A204.1 (cell line): ENCODE results near the gene PRDM16.
"Not testable (repeated sequence)": the region's sequence is repeated elsewhere in the genome, so short reads cannot be mapped to it uniquely, and the experiment has no call there.

Source experiments
- FAIRE-seq: peaks from 2 replicates; lab custom pipeline; 2012; peaks lifted over from hg19 to GRCh38; lab: Jason Lieb, UNC

The PRDM16 gene

GRCh38 chr1:3082571-3083516 lies 13.8 kb downstream of the PRDM16 start:
- FAIRE-seq = no peak

- no peak for FAIRE-seq
Observed at GRCh38 chr1:3084154-3084553, 15.2 kb downstream of the PRDM16 start.

DNA sequence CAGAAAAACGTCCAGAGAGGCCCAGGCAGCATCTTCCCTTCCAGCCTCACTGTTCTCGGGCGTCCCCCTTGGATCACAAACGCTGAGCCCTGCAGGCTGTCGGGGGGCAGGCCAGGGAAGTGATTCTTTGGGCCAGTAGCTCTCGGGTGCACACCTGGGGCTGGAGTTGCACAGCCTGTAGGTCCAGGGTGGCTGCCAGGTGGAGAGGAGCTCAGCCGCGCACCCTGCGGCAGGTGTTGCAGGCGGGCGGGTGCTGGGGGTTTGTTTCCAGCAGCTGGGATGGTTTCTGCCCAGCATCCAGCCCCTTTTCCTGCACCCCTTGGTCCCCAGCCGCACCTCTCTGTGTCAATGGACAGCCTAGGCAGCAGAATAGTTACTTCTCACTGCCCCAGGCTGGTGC lies 15.7 kb downstream of the PRDM16 start:
- no peak for FAIRE-seq

- no peak for FAIRE-seq
Observed at GRCh38 chr1:3085721-3086120, 16.7 kb downstream of the PRDM16 start.

DNA sequence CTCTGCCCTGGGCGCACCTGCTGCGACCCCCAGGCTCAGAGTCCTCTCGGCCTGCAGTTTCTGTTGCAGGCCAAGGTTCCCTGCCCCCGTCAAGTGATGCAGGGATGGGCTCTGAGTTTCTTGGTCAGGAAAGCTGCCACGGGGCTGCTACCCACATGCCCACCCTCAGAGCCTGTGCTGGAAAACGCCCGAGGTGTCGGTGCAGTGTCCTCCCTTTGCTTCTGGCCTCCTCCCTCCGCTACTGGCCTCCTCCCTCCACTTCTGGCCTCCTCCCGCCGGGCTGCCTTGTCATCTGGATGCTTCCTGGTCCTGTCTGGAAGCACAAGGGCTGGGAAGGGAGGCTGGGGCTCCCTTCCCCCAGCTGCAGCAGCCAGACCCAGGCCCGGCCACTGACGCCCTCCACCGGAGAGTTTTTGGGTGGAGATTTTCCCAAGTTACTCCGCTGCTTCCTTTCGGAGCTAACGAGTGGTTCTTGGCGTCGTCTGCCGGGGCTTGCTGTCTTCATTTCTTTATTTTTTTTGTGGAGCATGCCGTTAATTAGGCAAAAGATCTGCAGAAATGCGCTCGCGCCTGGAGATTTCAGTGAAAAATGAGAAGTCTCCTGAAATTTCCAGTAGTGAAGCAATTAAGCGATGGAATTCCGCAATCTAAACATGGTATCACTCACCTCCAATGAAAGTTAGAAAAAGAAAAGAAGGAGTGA lies 17.4 kb downstream of the PRDM16 start:
- FAIRE-seq = no peak

DNA sequence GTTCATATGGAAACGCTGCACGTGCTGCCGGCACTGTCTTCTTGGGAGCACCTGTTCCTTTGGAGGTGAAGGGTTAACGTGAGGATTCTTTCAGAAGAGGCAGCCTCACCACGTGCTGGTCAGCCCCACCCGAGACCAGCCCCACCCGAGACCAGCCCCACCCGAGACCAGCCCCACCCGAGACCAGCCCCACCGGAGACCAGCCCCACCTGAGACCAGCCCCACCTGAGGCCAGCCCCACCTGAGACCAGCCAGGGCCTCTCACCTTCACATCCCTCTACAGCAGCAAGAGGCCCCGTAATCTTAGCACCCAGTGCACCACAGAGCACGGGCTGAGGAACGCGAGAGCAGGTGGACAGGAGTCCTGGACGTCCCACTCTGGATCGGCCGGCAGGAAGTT lies 18.0 kb downstream of the PRDM16 start:
- FAIRE-seq = no peak

DNA sequence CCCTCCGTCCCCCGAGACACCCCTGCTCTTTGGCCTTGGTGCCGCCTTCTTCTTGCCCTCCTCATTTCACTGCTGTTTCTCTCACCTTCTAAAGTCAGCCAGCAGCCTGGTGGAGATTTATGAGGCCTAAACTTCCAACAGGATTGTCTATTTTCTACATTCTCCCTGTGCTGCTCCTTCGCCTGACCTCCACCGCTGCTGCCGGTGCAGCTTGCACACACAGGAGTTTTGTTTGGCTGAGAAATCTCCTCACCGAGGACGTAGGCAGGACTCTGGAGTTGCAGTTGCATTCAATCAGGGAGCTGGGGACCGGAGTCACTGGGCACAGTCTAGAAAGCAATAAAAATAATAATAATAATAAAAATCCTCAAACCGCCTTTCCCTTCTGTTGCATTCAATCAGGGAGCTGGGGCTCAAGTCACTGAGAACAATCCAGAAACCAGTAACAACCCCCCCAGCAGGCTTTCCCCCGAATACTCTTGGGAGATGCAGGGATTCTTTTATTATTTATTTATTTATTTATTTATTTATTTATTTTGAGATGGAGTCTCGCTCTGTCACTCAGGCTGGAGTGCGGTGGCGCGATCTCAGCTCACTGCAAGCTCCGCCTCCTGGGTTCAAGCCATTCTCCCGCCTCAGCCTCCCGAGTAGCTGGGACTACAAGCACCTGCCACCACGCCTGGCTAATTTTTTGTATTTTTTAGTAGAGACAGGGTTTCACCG lies 19.1 kb downstream of the PRDM16 start:
- FAIRE-seq = not testable (repeated sequence)

DNA sequence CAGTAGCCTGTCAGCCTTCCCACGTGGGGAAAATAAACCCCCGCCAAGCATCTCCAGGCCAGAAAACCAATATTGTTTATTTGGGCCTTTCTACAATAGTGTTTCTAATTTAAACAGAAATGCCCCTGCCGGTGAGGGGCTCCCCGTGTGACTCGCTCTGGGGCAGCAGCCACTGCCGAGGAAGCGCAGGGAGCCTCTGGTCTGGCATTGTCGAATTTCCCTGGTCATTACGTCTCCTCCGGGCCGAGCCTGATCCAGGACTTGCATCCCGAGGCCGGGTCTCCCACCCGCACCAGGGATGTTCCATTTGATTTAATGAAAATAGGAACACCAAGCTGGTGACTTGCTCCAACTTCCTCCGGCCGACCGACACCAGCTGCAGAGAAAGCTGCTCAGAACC lies 20.5 kb downstream of the PRDM16 start:
- FAIRE-seq = no peak

GRCh38 chr1:3091334-3091733 lies 22.3 kb downstream of the PRDM16 start:
- FAIRE-seq = no peak

- FAIRE-seq = no peak
Observed at GRCh38 chr1:3092530-3092929, 23.5 kb downstream of the PRDM16 start.

DNA sequence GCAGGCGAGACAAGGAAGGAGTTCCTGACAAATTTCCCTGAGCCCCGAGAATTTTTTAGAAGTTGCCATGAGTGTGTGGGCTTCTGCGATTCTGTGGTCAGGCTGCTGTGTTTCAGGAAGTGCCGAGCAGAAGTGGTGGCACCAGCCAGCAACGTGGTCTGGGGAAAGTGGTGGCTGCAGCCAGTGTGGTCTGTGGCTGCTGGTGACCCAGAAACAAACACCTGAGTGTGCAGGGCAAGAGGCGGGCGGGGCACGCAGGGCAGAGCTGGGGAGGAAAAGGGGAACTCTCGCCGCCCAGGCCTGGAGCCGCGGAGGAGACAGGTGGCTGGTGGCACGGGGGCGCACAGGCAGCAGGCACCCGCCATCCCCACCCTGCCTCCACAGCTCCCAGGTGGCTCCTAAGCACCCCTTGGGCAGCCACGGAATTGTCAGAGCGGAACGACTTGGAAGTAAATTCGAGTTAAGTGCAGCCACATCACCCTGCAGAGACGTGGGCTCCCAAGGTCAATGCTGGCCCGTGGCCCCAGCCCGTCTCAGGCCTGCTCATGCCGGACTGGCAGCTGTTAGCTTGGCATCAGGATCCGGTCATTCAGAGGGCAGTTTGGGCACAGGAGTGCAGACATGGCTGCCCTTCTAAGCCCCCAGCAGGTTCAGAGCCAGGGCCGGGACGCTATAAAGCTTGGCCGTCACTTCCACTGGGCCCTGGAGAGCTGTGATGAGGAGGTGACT lies 25.1 kb downstream of the PRDM16 start:
- no peak for FAIRE-seq

- no peak for FAIRE-seq
Observed at GRCh38 chr1:3094863-3095780, 26.1 kb downstream of the PRDM16 start.

DNA sequence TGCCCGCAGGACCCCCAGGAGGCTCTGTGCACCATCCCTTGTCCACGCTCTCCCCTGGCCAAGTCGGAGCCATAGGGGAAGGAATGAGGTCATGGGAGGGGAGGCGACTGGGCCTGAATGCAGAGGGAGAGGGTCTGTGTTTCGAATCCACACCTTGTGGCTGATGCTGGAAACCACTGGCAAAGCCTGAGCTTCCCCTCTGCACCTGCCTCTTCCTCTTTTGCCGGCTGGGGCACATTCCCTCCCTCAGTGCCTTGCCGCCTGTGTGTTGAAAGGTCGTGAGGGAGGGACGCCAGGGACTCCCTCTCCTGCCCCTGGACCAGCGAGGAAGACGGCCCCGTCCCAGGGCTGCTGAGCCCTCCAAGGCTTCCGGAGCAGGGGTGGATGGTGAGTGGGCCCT lies 27.3 kb downstream of the PRDM16 start:
- FAIRE-seq = no peak

DNA sequence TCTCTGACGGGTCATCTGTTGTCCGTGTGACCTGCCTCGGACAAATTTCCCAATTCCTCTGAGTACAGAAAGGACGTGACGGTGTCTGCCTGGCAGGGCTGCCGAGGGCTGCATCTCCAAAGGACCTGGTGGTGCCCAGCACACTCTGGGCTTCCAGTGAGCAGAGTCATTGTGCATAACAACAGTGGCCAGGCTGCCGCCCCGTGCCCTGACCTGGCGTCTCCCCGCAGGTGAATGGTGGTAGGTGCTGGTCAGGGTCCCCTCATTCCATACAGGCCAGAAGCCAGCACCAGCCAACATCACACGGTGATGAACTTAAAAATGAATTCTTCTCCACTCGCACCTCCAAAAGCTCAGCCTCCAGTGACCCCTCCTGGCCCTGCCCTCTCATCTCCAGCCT lies 28.2 kb downstream of the PRDM16 start:
- FAIRE-seq = no peak

DNA sequence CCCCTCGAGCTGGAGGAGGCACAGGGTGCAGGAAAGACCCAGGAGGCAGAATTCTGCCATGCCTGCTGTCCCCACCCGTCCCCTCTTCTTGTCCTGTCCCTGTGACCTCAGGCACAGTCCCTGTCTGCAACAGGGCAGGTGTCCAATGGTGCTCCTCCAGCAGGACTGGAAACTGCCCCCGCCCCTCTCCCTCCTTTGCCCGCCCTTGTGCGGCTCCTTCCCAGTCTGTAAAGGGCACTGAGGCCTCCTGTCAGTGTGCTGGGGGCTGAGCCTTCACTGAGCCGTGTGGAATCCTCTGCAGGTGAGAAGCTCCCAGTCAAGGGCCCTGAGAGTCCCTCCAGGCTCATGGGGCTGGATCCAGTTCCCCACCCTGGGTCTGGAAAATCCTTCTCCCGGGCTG lies 28.9 kb downstream of the PRDM16 start:
- FAIRE-seq = no peak

GRCh38 chr1:3099861-3100260 lies 30.9 kb downstream of the PRDM16 start:
- FAIRE-seq = no peak

- FAIRE-seq = no peak
Observed at GRCh38 chr1:3101124-3101939, 32.3 kb downstream of the PRDM16 start.

GRCh38 chr1:3102641-3103040 lies 33.6 kb downstream of the PRDM16 start:
- FAIRE-seq = no peak

DNA sequence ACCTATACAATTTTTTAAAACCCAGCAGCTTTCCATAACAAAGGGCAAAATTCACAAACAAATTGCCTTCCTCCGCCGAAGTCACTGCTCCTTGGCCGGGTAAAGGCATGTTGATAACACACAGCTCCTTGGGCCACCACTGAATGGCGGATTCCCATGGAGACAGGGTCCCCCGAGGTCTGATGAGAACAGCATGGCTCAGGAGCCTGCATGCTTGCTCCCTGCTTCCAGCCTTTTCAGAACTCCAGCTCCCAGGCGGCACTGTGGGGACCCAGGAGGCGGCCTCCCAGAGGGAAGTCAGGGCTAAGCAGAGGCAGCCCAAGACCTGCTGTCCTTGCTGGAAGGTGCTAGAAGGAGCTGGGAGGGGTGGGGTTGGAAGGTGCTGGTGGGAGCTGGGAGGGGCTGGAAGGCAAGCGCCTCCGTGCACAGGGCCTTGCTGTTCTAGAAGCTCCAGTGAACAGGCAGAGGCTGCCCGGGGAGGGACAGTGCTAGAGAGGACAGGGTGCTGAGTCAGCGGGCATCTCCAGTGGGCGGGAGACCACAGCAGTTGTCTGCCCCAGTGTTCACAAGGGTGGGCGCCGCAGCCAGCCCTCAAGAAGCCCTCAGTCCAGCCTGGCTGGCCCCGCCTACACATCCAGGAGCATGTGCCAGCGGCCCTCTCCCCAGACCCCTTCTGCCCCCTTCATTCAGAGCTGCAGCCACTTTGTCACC lies 35.1 kb downstream of the PRDM16 start:
- no peak for FAIRE-seq
